GM23338 (cell line): ENCODE results near the gene PAK1. TPM values are rescaled to one million over a fixed set of nuclear protein-coding genes. Genes with fewer than 3 reads are reported as not detected.

Experiments
- ATAC-seq: fragments of 200-7000 bp; cut with Tn5 transposase; 3 replicates; pipeline ENCODE4 v1.9.1; 2020
- DNase-seq: peaks from one replicate; pipeline ENCODE4 v3.0.0-alpha.2; 2015; ENCODE audit warnings: low spot score
- H2AFZ ChIP-seq: fragments of 200-600 bp; sonication (generic); 2 replicates; pipeline ENCODE4 v1.8.0; 2016; ENCODE audit warnings: antibody characterized with exemption, mild to moderate bottlenecking, moderate library complexity
- H3F3A ChIP-seq: fragments of 200-600 bp; sonication (generic); replicated peaks from 2 replicates; pipeline ENCODE4 v1.8.0; 2017; ENCODE audit warnings: antibody characterized with exemption, mixed run types, low read depth
- H3K27ac ChIP-seq: fragments of 200-600 bp; sonication (generic); 2 replicates; pipeline ENCODE4 v1.6.1; 2016; ENCODE audit warnings: low read depth
- H3K27me3 ChIP-seq: fragments of 200-600 bp; sonication (generic); 2 replicates; pipeline ENCODE4 v1.8.0; 2016; ENCODE audit warnings: mild to moderate bottlenecking, mixed run types, moderate library complexity; ENCODE audit not compliant: insufficient read depth
- H3K36me3 ChIP-seq: fragments of 200-600 bp; sonication (generic); 2 replicates; pipeline ENCODE4 v1.8.0; 2016; ENCODE audit warnings: mild to moderate bottlenecking; ENCODE audit not compliant: insufficient read depth
- H3K4me1 ChIP-seq: fragments of 200-600 bp; sonication (generic); 2 replicates; pipeline ENCODE4 v1.8.0; 2016; ENCODE audit warnings: mild to moderate bottlenecking, moderate library complexity; ENCODE audit not compliant: insufficient read depth
- H3K4me2 ChIP-seq: fragments of 200-600 bp; sonication (generic); 2 replicates; pipeline ENCODE4 v1.7.1; 2017; ENCODE audit warnings: mixed run types
- H3K4me3 ChIP-seq: fragments of 200-600 bp; sonication (generic); 2 replicates; pipeline ENCODE4 v1.6.1; 2016; ENCODE audit warnings: mixed run types
- H3K79me2 ChIP-seq: fragments of 200-600 bp; sonication (generic); replicated peaks from 2 replicates; pipeline ENCODE4 v1.8.0; 2017; ENCODE audit warnings: mild to moderate bottlenecking; ENCODE audit not compliant: insufficient read depth
- H3K9me2 ChIP-seq: fragments of 200-600 bp; sonication (generic); 2 replicates; pipeline ENCODE4 v1.8.0; 2017; ENCODE audit not compliant: insufficient read depth
- H4K20me1 ChIP-seq: fragments of 200-600 bp; sonication (generic); replicated peaks from 2 replicates; pipeline ENCODE4 v1.8.0; 2017; ENCODE audit warnings: mild to moderate bottlenecking; ENCODE audit not compliant: insufficient read depth
- H3K27ac Mint-ChIP-seq: 2 replicates; pipeline ENCODE4 v1.8.0; 2020; ENCODE audit warnings: inconsistent platforms, mild to moderate bottlenecking, moderate library complexity, mixed read lengths
- H3K27me3 Mint-ChIP-seq: 3 replicates; pipeline ENCODE4 v1.8.0; 2022; ENCODE audit warnings: low read depth, mild to moderate bottlenecking, moderate library complexity, mixed read lengths, inconsistent platforms; ENCODE audit not compliant: insufficient read depth, poor library complexity
- H3K36me3 Mint-ChIP-seq: 3 replicates; pipeline ENCODE4 v1.8.0; 2021; ENCODE audit warnings: low read depth, mild to moderate bottlenecking, inconsistent platforms, moderate library complexity, mixed read lengths
- H3K4me1 Mint-ChIP-seq: 3 replicates; pipeline ENCODE4 v1.8.0; 2020; ENCODE audit warnings: mild to moderate bottlenecking, inconsistent platforms, mixed read lengths
- H3K4me3 Mint-ChIP-seq: 3 replicates; pipeline ENCODE4 v1.8.0; 2021; ENCODE audit warnings: moderate library complexity, mild to moderate bottlenecking, inconsistent platforms, mixed read lengths
- H3K9me3 Mint-ChIP-seq: 3 replicates; pipeline ENCODE4 v1.8.0; 2020; ENCODE audit warnings: moderate library complexity, mild to moderate bottlenecking, inconsistent platforms, mixed read lengths
- CREB1 ChIP-seq: fragments of 250-450 bp; sonication (Bioruptor Pico); IDR thresholded peaks from 2 replicates; pipeline ENCODE4 v1.5.0; 2020; ENCODE audit warnings: low read depth, mild to moderate bottlenecking, moderate library complexity
- EZH2 ChIP-seq: fragments of 200-600 bp; sonication (generic); IDR thresholded peaks from one replicate; pipeline ENCODE4 v1.8.0; 2017; ENCODE audit warnings: antibody characterized with exemption, mild to moderate bottlenecking, low read depth; ENCODE audit not compliant: unreplicated experiment
- JUNB ChIP-seq: IDR thresholded peaks from one replicate; pipeline ENCODE4 v1.6.1; 2016; ENCODE audit warnings: antibody characterized with exemption; ENCODE audit not compliant: unreplicated experiment
- NANOG ChIP-seq: IDR thresholded peaks from 2 replicates; pipeline ENCODE4 v1.6.1; 2016; ENCODE audit warnings: antibody characterized with exemption, borderline replicate concordance
- STAT1 ChIP-seq: IDR thresholded peaks from one replicate; pipeline ENCODE4 v1.6.1; 2016; ENCODE audit warnings: antibody characterized with exemption; ENCODE audit not compliant: unreplicated experiment
- ZNF114 ChIP-seq: fragments of 250-450 bp; sonication (Bioruptor Pico); IDR thresholded peaks from 2 replicates; pipeline ENCODE4 v1.5.0; 2020; ENCODE audit warnings: mild to moderate bottlenecking, moderate library complexity
- ZNF331 ChIP-seq: fragments of 250-450 bp; sonication (Bioruptor Pico); IDR thresholded peaks from 2 replicates; pipeline ENCODE4 v1.5.0; 2020; ENCODE audit warnings: low read depth, mild to moderate bottlenecking, moderate library complexity
- polyA plus RNA-seq: library from polyadenylated mRNA; unstranded; fragments of >200 nt; fragmentation: Nextera tagmentation; extraction: Ambion mirVana; gene quantifications from 2 replicates; pipeline ENCODE4 v1.2.1, GENCODE V29; 2016
- total RNA-seq: library from RNA; depleted of rRNA; stranded (reverse); fragments of >200 nt; shearing (Covaris generic); gene quantifications from 2 replicates; pipeline ENCODE4 v1.2.3, GENCODE V29; 2014
- TF ChIP-seq, protein P1 (sequence below), 2 experiments: fragments of 200-600 bp in 1 of 2; sonication (generic) in 1 of 2; conservative IDR thresholded peaks; 2 replicates each; pipeline versions ENCODE4 v1.5.1 to v1.6.1; 2016 to 2017; ENCODE audit warnings: antibody characterized with exemption in 2 of 2, low read depth in 2 of 2, mild to moderate bottlenecking in 2 of 2, moderate library complexity in 1 of 2
- TF ChIP-seq, protein P2 (sequence below): IDR thresholded peaks from 2 replicates; pipeline ENCODE4 v1.6.1; 2016; ENCODE audit warnings: antibody characterized with exemption
- TF ChIP-seq, protein P3 (sequence below): fragments of 250-450 bp; sonication (Bioruptor Pico); IDR thresholded peaks from 2 replicates; pipeline ENCODE4 v1.5.0; 2020; ENCODE audit warnings: mild to moderate bottlenecking, moderate library complexity
- TF ChIP-seq, protein P4 (sequence below): IDR thresholded peaks from one replicate; pipeline ENCODE4 v1.6.1; 2018; ENCODE audit warnings: antibody characterized with exemption; ENCODE audit not compliant: unreplicated experiment

The PAK1 gene
- total and polyA plus RNA-seq, 2 experiments from 2014 or later = 102 to 175 TPM

DNA sequence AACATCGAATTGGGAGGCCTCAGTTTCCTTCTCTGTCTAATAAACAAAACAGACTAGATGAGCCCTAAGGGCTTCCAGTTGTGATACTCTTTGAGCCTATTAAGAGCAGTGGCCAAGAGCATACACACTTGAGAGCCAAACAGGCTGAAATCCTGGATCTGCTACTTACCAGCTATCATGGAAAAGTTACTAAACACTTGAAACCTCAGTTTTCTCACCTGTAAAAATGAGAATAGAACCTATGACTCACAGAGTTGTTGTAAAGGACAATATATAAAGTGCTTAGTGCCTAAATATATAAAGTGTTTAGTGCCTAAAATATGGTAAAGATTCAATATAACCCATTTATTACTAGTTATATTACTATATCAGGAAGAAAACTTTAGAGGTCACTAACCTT, 148.7 kb downstream of the PAK1 start:
- Histone ChIP-seq H4K20me1 (peaks cover 6% of the 10 kb centered on the region; the same call in 1 of the 2 replicates), H2AFZ (no peak overlapping the region), H3K4me3 (no peak overlapping the region), H3K27ac (no peak overlapping the region), H3K27me3 (no peaks in the 10 kb centered on the region), H3K79me2 (peaks cover 32% of the 10 kb centered on the region), H3K36me3 (peaks cover 41% of the 10 kb centered on the region), H3K4me1 (no peaks in the 10 kb centered on the region), H3K4me2 (no peak overlapping the region), H3K9me2 (peaks cover 5% of the 10 kb centered on the region; the same call in 1 of the 2 replicates), H3F3A (no peaks in the 10 kb centered on the region)
- H3K4me3 Mint-ChIP-seq = no peak overlapping the region
- H3K27ac Mint-ChIP-seq = no peak overlapping the region
- H3K36me3 Mint-ChIP-seq = peaks cover 39% of the 10 kb centered on the region
- DNase-seq = no peak
- H3K27me3 Mint-ChIP-seq = peaks cover 3% of the 10 kb centered on the region
- ATAC-seq = no peak
- peaks cover 3% of the 10 kb centered on the region; the same call in 1 of the 3 replicates for H3K9me3 Mint-ChIP-seq
- TF ChIP-seq EZH2 (no peak), STAT1 (no peak), CREB1 (CRISPR knock-in tag) (no peak), ZNF331 (CRISPR knock-in tag) (no peak), NANOG (no peak), JUNB (no peak), ZNF114 (CRISPR knock-in tag) (no peak)
- TF ChIP-seq, protein P1, sequence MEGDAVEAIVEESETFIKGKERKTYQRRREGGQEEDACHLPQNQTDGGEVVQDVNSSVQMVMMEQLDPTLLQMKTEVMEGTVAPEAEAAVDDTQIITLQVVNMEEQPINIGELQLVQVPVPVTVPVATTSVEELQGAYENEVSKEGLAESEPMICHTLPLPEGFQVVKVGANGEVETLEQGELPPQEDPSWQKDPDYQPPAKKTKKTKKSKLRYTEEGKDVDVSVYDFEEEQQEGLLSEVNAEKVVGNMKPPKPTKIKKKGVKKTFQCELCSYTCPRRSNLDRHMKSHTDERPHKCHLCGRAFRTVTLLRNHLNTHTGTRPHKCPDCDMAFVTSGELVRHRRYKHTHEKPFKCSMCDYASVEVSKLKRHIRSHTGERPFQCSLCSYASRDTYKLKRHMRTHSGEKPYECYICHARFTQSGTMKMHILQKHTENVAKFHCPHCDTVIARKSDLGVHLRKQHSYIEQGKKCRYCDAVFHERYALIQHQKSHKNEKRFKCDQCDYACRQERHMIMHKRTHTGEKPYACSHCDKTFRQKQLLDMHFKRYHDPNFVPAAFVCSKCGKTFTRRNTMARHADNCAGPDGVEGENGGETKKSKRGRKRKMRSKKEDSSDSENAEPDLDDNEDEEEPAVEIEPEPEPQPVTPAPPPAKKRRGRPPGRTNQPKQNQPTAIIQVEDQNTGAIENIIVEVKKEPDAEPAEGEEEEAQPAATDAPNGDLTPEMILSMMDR (conservative IDR thresholded peaks at IDR 0.05; ENCODE audit: low read depth in 2 of 2) = no peak
- TF ChIP-seq, protein P2, sequence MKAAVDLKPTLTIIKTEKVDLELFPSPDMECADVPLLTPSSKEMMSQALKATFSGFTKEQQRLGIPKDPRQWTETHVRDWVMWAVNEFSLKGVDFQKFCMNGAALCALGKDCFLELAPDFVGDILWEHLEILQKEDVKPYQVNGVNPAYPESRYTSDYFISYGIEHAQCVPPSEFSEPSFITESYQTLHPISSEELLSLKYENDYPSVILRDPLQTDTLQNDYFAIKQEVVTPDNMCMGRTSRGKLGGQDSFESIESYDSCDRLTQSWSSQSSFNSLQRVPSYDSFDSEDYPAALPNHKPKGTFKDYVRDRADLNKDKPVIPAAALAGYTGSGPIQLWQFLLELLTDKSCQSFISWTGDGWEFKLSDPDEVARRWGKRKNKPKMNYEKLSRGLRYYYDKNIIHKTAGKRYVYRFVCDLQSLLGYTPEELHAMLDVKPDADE = no peak
- TF ChIP-seq, protein P3, sequence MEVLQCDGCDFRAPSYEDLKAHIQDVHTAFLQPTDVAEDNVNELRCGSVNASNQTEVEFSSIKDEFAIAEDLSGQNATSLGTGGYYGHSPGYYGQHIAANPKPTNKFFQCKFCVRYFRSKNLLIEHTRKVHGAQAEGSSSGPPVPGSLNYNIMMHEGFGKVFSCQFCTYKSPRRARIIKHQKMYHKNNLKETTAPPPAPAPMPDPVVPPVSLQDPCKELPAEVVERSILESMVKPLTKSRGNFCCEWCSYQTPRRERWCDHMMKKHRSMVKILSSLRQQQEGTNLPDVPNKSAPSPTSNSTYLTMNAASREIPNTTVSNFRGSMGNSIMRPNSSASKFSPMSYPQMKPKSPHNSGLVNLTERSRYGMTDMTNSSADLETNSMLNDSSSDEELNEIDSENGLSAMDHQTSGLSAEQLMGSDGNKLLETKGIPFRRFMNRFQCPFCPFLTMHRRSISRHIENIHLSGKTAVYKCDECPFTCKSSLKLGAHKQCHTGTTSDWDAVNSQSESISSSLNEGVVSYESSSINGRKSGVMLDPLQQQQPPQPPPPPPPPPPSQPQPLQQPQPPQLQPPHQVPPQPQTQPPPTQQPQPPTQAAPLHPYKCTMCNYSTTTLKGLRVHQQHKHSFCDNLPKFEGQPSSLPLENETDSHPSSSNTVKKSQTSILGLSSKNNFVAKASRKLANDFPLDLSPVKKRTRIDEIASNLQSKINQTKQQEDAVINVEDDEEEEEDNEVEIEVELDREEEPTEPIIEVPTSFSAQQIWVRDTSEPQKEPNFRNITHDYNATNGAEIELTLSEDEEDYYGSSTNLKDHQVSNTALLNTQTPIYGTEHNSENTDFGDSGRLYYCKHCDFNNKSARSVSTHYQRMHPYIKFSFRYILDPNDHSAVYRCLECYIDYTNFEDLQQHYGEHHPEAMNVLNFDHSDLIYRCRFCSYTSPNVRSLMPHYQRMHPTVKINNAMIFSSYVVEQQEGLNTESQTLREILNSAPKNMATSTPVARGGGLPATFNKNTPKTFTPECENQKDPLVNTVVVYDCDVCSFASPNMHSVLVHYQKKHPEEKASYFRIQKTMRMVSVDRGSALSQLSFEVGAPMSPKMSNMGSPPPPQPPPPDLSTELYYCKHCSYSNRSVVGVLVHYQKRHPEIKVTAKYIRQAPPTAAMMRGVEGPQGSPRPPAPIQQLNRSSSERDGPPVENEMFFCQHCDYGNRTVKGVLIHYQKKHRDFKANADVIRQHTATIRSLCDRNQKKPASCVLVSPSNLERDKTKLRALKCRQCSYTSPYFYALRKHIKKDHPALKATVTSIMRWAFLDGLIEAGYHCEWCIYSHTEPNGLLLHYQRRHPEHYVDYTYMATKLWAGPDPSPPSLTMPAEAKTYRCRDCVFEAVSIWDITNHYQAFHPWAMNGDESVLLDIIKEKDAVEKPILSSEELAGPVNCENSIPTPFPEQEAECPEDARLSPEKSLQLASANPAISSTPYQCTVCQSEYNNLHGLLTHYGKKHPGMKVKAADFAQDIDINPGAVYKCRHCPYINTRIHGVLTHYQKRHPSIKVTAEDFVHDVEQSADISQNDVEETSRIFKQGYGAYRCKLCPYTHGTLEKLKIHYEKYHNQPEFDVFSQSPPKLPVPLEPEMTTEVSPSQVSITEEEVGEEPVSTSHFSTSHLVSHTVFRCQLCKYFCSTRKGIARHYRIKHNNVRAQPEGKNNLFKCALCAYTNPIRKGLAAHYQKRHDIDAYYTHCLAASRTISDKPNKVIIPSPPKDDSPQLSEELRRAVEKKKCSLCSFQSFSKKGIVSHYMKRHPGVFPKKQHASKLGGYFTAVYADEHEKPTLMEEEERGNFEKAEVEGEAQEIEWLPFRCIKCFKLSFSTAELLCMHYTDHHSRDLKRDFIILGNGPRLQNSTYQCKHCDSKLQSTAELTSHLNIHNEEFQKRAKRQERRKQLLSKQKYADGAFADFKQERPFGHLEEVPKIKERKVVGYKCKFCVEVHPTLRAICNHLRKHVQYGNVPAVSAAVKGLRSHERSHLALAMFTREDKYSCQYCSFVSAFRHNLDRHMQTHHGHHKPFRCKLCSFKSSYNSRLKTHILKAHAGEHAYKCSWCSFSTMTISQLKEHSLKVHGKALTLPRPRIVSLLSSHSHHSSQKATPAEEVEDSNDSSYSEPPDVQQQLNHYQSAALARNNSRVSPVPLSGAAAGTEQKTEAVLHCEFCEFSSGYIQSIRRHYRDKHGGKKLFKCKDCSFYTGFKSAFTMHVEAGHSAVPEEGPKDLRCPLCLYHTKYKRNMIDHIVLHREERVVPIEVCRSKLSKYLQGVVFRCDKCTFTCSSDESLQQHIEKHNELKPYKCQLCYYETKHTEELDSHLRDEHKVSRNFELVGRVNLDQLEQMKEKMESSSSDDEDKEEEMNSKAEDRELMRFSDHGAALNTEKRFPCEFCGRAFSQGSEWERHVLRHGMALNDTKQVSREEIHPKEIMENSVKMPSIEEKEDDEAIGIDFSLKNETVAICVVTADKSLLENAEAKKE (CRISPR knock-in tag) = no peak
- TF ChIP-seq, protein P4, sequence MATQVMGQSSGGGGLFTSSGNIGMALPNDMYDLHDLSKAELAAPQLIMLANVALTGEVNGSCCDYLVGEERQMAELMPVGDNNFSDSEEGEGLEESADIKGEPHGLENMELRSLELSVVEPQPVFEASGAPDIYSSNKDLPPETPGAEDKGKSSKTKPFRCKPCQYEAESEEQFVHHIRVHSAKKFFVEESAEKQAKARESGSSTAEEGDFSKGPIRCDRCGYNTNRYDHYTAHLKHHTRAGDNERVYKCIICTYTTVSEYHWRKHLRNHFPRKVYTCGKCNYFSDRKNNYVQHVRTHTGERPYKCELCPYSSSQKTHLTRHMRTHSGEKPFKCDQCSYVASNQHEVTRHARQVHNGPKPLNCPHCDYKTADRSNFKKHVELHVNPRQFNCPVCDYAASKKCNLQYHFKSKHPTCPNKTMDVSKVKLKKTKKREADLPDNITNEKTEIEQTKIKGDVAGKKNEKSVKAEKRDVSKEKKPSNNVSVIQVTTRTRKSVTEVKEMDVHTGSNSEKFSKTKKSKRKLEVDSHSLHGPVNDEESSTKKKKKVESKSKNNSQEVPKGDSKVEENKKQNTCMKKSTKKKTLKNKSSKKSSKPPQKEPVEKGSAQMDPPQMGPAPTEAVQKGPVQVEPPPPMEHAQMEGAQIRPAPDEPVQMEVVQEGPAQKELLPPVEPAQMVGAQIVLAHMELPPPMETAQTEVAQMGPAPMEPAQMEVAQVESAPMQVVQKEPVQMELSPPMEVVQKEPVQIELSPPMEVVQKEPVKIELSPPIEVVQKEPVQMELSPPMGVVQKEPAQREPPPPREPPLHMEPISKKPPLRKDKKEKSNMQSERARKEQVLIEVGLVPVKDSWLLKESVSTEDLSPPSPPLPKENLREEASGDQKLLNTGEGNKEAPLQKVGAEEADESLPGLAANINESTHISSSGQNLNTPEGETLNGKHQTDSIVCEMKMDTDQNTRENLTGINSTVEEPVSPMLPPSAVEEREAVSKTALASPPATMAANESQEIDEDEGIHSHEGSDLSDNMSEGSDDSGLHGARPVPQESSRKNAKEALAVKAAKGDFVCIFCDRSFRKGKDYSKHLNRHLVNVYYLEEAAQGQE = no peak
- H3K4me1 Mint-ChIP-seq = no peaks in the 10 kb centered on the region
